GM23248 (cell line): Measurements from ENCODE around the gene UBAC2. TPM values are rescaled to one million over a fixed set of nuclear protein-coding genes. Genes with fewer than 3 reads are reported as not detected.
"Not testable (repeated sequence)": the region's sequence is repeated elsewhere in the genome, so short reads cannot be mapped to it uniquely, and the experiment has no call there.

Source experiments
- DNase-seq: peaks from one replicate; pipeline ENCODE4 v3.0.0-alpha.2; 2015
- H2AFZ ChIP-seq: fragments of 200-600 bp; sonication (generic); 2 replicates; pipeline ENCODE4 v1.6.1; 2016; ENCODE audit warnings: antibody characterized with exemption
- H3F3A ChIP-seq: fragments of 200-600 bp; sonication (generic); 2 replicates; pipeline ENCODE4 v1.6.1; 2016; ENCODE audit warnings: mild to moderate bottlenecking, antibody characterized with exemption, mixed run types; ENCODE audit not compliant: insufficient read depth
- H3K27ac ChIP-seq: fragments of 200-600 bp; sonication (generic); 2 replicates; pipeline ENCODE4 v1.5.1; 2016; ENCODE audit warnings: mild to moderate bottlenecking
- H3K27me3 ChIP-seq: fragments of 200-600 bp; sonication (generic); replicated peaks from 2 replicates; pipeline ENCODE4 v1.6.1; 2016; ENCODE audit warnings: mild to moderate bottlenecking; ENCODE audit not compliant: insufficient read depth
- H3K36me3 ChIP-seq: fragments of 200-600 bp; sonication (generic); 2 replicates; pipeline ENCODE4 v1.6.1; 2016; ENCODE audit warnings: low read depth, mild to moderate bottlenecking
- H3K4me1 ChIP-seq: fragments of 200-600 bp; sonication (generic); 2 replicates; pipeline ENCODE4 v1.6.1; 2016; ENCODE audit warnings: mild to moderate bottlenecking; ENCODE audit not compliant: insufficient read depth
- H3K4me2 ChIP-seq: fragments of 200-600 bp; sonication (generic); one replicate; pipeline ENCODE4 v1.6.1; 2016; ENCODE audit warnings: mild to moderate bottlenecking; ENCODE audit not compliant: unreplicated experiment
- H3K4me3 ChIP-seq: fragments of 200-600 bp; sonication (generic); 2 replicates; pipeline ENCODE4 v1.5.1; 2016; ENCODE audit warnings: mild to moderate bottlenecking
- H3K79me2 ChIP-seq: fragments of 200-600 bp; sonication (generic); 2 replicates; pipeline ENCODE4 v1.6.1; 2016; ENCODE audit warnings: mild to moderate bottlenecking; ENCODE audit not compliant: insufficient read depth
- H3K9ac ChIP-seq: fragments of 200-600 bp; sonication (generic); 2 replicates; pipeline ENCODE4 v1.6.1; 2016; ENCODE audit warnings: mild to moderate bottlenecking
- H3K9me2 ChIP-seq: fragments of 200-600 bp; sonication (generic); 2 replicates; pipeline ENCODE4 v1.6.1; 2016; ENCODE audit warnings: mixed run types, mild to moderate bottlenecking, moderate library complexity; ENCODE audit not compliant: insufficient read depth
- H3K9me3 ChIP-seq: fragments of 200-600 bp; sonication (generic); one replicate; pipeline ENCODE4 v1.6.1; 2017; ENCODE audit warnings: low read depth
- H4K20me1 ChIP-seq: fragments of 200-600 bp; sonication (generic); 2 replicates; pipeline ENCODE4 v1.6.0; 2016; ENCODE audit not compliant: insufficient read depth
- EZH2 ChIP-seq: fragments of 200-600 bp; sonication (generic); IDR thresholded peaks from 2 replicates; pipeline ENCODE4 v1.6.1; 2018; ENCODE audit warnings: antibody characterized with exemption, mild to moderate bottlenecking; ENCODE audit not compliant: insufficient read depth, poor library complexity, severe bottlenecking
- EZH2phosphoT487 ChIP-seq: fragments of 200-600 bp; sonication (generic); IDR thresholded peaks from 2 replicates; pipeline ENCODE4 v1.6.1; 2018; ENCODE audit warnings: antibody characterized with exemption, moderate library complexity, mild to moderate bottlenecking, low read depth; ENCODE audit not compliant: insufficient read depth
- WGBS, 2 experiments: methylation state at CpG; one replicate each; pipeline ENCODE4 v1.1.6; 2015 to 2017; ENCODE audit warnings: low lambda C conversion rate in 2 of 2, low coverage in 1 of 2; ENCODE audit errors: missing lambda C conversion rate in 2 of 2; 5-methylcytosine and 5-hydroxymethylcytosine counted together
- in situ Hi-C: fragments of 300-500 bp; cut with MboI; formaldehyde crosslinking; loops from 2 replicates; pipeline ENCODE4 v1.15.0; 2020
- polyA plus RNA-seq: library from polyadenylated mRNA; unstranded; fragments of >200 nt; fragmentation: Nextera tagmentation; extraction: Ambion mirVana; gene quantifications from 2 replicates; pipeline ENCODE4 v1.2.1, GENCODE V29; 2016
- total RNA-seq: library from RNA; depleted of rRNA; stranded (reverse); fragments of >200 nt; shearing (Covaris generic); gene quantifications from 2 replicates; pipeline ENCODE4 v1.2.3, GENCODE V29; 2014

UBAC2 gene
- total and polyA plus RNA-seq, 2 experiments from 2014 or later = 66.1 to 95.9 TPM

DNA sequence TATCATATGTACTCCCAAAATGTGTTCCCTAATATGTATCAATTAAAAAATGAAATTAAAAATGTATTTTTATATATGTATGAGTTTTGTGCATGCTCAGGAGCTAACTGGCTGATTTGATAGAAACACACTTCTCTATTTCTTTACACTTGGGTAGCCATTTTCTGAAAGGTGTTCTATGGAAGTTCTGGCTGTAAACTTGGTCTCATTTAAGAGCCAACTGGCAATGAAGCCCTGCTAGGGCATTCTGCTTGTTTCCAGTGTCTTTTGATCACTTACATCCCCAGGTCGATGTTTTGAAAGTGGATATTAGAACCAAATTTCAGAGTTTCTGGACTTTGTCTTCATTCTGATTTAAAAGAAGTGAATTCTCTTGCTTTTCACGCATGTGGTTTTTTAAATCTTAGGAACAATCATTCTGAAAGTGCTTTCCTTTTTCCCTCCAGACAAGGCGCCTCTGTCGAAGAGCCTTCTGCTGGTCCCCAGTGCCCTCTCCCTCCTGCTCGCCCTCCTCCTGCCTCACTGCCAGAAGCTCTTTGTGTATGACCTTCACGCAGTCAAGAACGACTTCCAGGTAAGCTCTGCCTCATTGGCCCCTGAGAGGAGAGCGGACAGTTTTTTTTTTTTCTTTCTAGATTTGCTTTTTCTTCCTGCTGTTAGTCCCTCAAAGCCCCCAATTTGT is 37.5 kb downstream of the UBAC2 start:
- no peaks in the 10 kb centered on the region for H3F3A ChIP-seq
- H3K4me2 ChIP-seq = no peak overlapping the region
- H3K9ac ChIP-seq = no peak overlapping the region
- no peaks in the 10 kb centered on the region for H3K9me3 ChIP-seq
- no peak overlapping the region for H3K27ac ChIP-seq
- no peak overlapping the region for H2AFZ ChIP-seq
- peaks cover 32% of the 10 kb centered on the region for H3K79me2 ChIP-seq
- H3K4me3 ChIP-seq = no peak overlapping the region
- no peaks in the 10 kb centered on the region; the same call in 1 of the 2 replicates for H4K20me1 ChIP-seq
- no peak for DNase-seq
- no peaks in the 10 kb centered on the region for H3K4me1 ChIP-seq
- in situ Hi-C loops = no loop called here
- no peak for TF ChIP-seq EZH2
- no peak for TF ChIP-seq EZH2phosphoT487
- peaks cover 6% of the 10 kb centered on the region for H3K36me3 ChIP-seq
- no peaks in the 10 kb centered on the region for H3K9me2 ChIP-seq
- WGBS, 2 experiments = 88 to 91% methylated on average over 8 of the region's 8 CpGs
- no peaks in the 10 kb centered on the region for H3K27me3 ChIP-seq

GRCh38 chr13:99246100-99246499 is 45.4 kb downstream of the UBAC2 start:
- DNase-seq = peak; percentile 47
- Histone ChIP-seq H3F3A (peaks cover 7% of the 10 kb centered on the region; the same call in 1 of the 2 replicates), H2AFZ (no peak overlapping the region), H3K79me2 (0 out of 2 replicates have a peak, but pooled peaks cover 8% of the 10 kb centered on the region), H3K9me2 (no peaks in the 10 kb centered on the region), H3K9ac (no peak overlapping the region), H3K4me2 (no peak overlapping the region), H3K27me3 (no peaks in the 10 kb centered on the region), H3K36me3 (peaks cover 3% of the 10 kb centered on the region; the same call in 1 of the 2 replicates), H3K9me3 (no peaks in the 10 kb centered on the region), H4K20me1 (no peaks in the 10 kb centered on the region), H3K27ac (0 out of 2 replicates have a peak overlapping the region, but pooled peaks have one; percentile 4), H3K4me1 (peaks cover 8% of the 10 kb centered on the region), H3K4me3 (no peak overlapping the region)
- WGBS, 2 experiments = 100% methylated on average over 1 of the region's 1 CpG
- TF ChIP-seq EZH2 (no peak), EZH2phosphoT487 (no peak)
- in situ Hi-C loops = no loop called here

GRCh38 chr13:99249178-99249577 is 48.5 kb downstream of the UBAC2 start:
- DNase-seq, H3K79me2 ChIP-seq, H4K20me1 ChIP-seq, H3K9me2 ChIP-seq, H3F3A ChIP-seq, H3K4me3 ChIP-seq, H3K36me3 ChIP-seq, H2AFZ ChIP-seq, H3K4me2 ChIP-seq, H3K27ac ChIP-seq, H3K27me3 ChIP-seq, H3K4me1 ChIP-seq, H3K9ac ChIP-seq, H3K9me3 ChIP-seq, in situ Hi-C loops: not testable (repeated sequence)
- 96 to 97% methylated on average over 3 of the region's 3 CpGs for WGBS, 2 experiments

GRCh38 chr13:99249606-99250005 is 49.0 kb downstream of the UBAC2 start:
- H3K27me3 ChIP-seq, H3K4me3 ChIP-seq, H3K9me2 ChIP-seq, H3K4me1 ChIP-seq, H3K79me2 ChIP-seq, H4K20me1 ChIP-seq, H3K9ac ChIP-seq, H3K27ac ChIP-seq, in situ Hi-C loops, H3K36me3 ChIP-seq, H3K9me3 ChIP-seq, H3F3A ChIP-seq, H2AFZ ChIP-seq, H3K4me2 ChIP-seq, DNase-seq: not testable (repeated sequence)
- 97% methylated on average over 2 of the region's 2 CpGs for WGBS, 2 experiments
